Measurements from ENCODE around the gene PAK6.
A peak's percentile ranks its signal among the peaks of the same experiment; 100 is the strongest.

The PAK6 gene

DNA sequence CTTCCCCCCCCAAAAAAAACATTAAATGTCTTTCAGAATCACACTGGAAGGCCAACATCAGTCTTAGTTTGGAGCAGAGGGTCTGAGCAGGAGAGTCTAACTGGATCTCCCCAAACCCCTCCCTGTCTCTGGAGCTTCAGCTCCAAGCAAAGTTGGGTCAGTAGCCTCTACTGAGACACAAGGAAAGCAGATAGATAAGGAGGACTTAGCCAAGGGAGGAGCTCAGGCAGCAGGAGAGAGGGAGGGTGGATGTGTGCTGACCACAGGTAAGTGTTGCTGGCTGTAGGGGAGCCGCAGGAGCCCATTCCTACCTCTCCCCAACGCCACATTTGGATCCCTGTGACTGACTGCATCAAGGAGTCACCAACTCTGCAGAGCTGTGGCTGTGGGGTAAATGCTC, 61.9 kb downstream of the PAK6 start:
- no peaks in the 10 kb centered on the region for H3K4me1 ChIP-seq
- no peak for DNase-seq (ENCODE audit: low spot score in 2 of 2)
- H3K27me3 ChIP-seq (ENCODE audit: low read depth) = no peaks in the 10 kb centered on the region
- no peaks in the 10 kb centered on the region for H3K36me3 ChIP-seq (replicated peaks)
- no peak overlapping the region for H3K4me3 ChIP-seq
- in situ Hi-C loops (cut with MboI; ENCODE audit: low sequenced_read_pairs) = no loop called here
- H3K9me3 ChIP-seq = 0 out of 2 replicates have a peak, but pooled peaks cover 2% of the 10 kb centered on the region

DNA sequence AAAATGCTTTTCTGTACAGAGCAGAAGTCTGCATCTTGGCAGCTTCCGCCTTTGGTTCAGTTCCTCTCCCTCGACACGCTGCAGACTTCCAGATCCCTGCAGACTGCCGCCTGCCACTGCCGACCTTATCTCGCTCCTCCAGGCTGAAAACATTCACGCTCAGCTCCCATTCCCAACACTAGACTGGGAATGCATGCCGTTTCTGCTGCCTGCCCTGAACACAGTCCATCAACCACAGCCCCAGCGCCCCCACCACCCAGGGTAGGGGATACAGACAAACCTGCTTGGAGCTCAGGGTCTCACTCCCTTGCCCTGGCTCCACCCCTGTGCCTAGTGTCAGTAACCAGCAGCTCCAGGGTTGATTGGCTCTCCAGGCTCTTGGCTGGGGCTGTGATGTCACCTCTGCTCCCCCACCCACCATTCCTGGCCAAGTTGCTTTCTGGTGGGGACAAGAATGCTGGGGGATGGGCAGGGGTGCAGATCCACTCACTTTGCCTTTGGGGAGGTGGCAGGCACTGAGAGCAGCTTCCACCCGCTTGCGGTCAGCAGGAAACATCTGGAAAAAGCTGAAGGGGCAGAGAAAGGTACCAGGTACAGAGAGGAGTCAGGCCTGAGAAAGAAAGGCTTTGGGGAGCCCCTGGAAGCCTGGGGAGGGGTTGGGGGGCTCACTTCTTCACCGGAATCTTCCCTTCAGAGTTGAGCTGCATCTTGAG, 62.8 kb downstream of the PAK6 start:
- Histone ChIP-seq H3K9me3 (0 out of 2 replicates have a peak, but pooled peaks cover 2% of the 10 kb centered on the region), H3K27me3 (ENCODE audit: low read depth) (no peaks in the 10 kb centered on the region), H3K36me3 (replicated peaks) (no peaks in the 10 kb centered on the region), H3K4me1 (no peaks in the 10 kb centered on the region), H3K4me3 (no peak overlapping the region)
- in situ Hi-C loops (cut with MboI; ENCODE audit: low sequenced_read_pairs) = no loop called here
- no peak for DNase-seq (ENCODE audit: low spot score in 2 of 2)

DNA sequence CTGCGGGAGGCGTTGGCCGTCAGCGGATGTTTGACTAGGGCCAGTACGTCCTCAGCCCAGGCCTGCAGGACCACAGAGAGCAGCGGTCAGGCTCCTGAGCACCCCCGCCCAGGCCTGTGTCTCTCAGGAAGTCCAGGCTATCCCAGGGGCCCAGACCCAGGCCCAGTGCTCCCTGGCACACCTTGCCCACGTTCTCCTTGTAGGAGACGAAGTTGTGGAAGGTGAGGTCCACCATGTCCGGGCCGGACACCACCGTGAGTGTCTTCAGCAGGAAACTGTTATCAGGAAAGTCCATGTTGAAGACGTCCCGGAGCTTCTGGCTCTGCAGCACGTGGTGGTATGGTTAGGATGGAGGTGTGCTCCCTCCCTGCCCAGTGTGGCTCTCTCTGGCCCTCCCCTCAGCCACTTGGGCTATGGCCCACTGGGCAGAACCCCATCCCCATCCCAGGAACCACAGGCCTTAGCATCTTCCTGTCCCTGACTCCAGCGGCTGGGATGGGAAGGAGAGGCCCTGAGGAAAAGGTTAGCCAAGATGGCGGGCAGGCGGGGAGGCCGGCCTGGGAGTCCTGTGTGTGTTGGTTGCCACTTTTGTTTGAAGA, 63.5 kb downstream of the PAK6 start:
- 0 out of 2 replicates have a peak, but pooled peaks cover 2% of the 10 kb centered on the region for H3K9me3 ChIP-seq
- H3K36me3 ChIP-seq (replicated peaks) = no peaks in the 10 kb centered on the region
- in situ Hi-C loops (cut with MboI; ENCODE audit: low sequenced_read_pairs) = no loop called here
- no peak for DNase-seq (ENCODE audit: low spot score in 2 of 2)
- H3K4me3 ChIP-seq = no peak overlapping the region
- H3K27me3 ChIP-seq (ENCODE audit: low read depth) = no peaks in the 10 kb centered on the region
- no peaks in the 10 kb centered on the region for H3K4me1 ChIP-seq

DNA sequence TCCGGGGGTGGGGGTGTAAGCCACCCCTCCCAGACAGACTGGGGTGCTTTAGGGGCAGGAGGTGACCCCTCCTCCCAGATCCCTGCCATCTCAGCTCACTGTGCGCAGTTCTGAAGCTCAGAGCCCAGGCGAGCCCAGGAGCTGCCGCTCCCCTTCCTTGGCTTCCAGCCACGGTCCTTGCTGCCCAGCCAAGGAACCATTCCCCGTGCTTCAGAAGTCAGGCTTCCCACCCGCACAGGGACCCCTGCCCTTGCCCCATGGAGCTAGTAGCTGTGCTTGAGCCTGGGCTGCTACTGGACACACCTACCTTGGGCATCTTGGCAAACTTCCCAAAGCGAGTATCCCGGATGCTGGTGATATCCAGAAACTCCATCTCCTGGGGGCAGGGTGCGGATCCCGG, 64.1 kb downstream of the PAK6 start:
- DNase-seq (ENCODE audit: low spot score in 2 of 2) = no peak
- 0 out of 2 replicates have a peak, but pooled peaks cover 2% of the 10 kb centered on the region for H3K9me3 ChIP-seq
- no peaks in the 10 kb centered on the region for H3K27me3 ChIP-seq (ENCODE audit: low read depth)
- no peaks in the 10 kb centered on the region for H3K36me3 ChIP-seq (replicated peaks)
- H3K4me3 ChIP-seq = no peak overlapping the region
- in situ Hi-C loops (cut with MboI; ENCODE audit: low sequenced_read_pairs) = no loop called here
- no peaks in the 10 kb centered on the region for H3K4me1 ChIP-seq

DNA sequence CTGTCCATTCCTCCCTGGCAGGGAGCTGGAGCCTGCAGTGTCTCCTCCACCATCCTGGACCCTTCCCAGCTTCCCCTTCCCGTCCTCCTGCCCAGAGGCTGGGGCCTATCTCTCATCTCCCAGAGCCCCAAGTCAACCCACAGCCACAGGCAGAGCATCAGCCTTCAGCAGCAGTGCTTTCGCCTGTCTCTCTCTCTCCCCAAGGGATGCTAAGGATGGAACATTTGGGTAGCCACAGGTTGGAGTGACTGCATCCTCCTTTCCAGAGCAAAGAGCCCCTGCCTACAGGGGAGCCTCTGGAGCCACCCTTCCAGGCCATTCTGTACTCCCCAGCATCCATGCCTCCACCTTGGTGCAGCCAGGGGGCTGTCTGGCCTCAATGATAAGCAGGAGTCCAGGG, 64.7 kb downstream of the PAK6 start:
- Histone ChIP-seq H3K27me3 (ENCODE audit: low read depth) (no peaks in the 10 kb centered on the region), H3K4me3 (no peak overlapping the region), H3K36me3 (replicated peaks) (no peaks in the 10 kb centered on the region), H3K4me1 (no peaks in the 10 kb centered on the region), H3K9me3 (0 out of 2 replicates have a peak, but pooled peaks cover 2% of the 10 kb centered on the region)
- in situ Hi-C loops (cut with MboI; ENCODE audit: low sequenced_read_pairs) = no loop called here
- DNase-seq (ENCODE audit: low spot score in 2 of 2) = no peak

DNA sequence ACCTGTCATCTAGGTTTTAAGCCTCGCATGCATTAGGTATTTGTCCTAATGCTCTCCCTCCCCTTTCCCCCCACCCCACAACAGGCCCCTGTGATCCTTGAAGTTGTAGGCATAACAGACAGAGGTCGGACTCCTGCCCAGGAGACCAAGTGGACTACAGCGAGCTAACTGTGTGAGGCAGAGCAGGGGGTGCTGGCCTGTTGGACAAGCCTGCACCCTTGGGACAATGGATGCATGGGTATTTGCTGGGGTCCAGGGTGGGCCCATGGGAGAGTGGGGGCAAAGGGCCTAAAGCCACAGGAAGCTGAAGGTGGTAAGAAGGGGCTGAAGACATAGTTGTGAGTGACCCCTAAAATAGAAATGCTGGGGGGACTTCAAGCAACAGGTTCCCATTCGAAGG, 66.4 kb downstream of the PAK6 start:
- H3K9me3 ChIP-seq = no peaks in the 10 kb centered on the region

DNA sequence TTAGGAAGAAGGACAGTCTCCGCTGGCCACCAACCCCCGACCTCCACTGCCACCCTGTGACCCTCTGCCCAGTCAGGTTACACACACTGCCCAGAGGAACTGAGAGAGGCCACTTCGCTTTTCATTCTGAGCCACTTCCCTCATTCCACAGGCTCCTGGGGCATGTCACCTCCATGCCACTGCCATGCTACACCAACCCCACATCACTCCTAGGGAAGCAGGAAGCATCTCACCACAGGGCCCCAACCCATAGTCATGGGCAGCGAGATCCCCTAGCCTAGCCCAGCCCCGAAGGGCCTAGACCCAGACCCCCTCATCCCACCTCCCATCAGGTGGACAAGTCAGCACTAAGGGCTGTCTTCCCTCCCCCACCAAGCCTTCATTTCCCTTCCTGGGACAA, 67.5 kb downstream of the PAK6 start:
- Histone ChIP-seq H3K36me3 (replicated peaks) (no peaks in the 10 kb centered on the region), H3K27me3 (ENCODE audit: low read depth) (no peaks in the 10 kb centered on the region), H3K9me3 (no peaks in the 10 kb centered on the region), H3K4me1 (peaks cover 3% of the 10 kb centered on the region; the same call in 1 of the 2 replicates), H3K4me3 (no peak overlapping the region)
- no peak for DNase-seq (ENCODE audit: low spot score in 2 of 2)
- in situ Hi-C loops (cut with MboI; ENCODE audit: low sequenced_read_pairs) = no loop called here

More for the DNA sequence above, 66.4 kb downstream of the PAK6 start:
- DNase-seq (ENCODE audit: low spot score in 2 of 2) = no peak
- Histone ChIP-seq H3K4me3 (no peak overlapping the region), H3K27me3 (ENCODE audit: low read depth) (no peaks in the 10 kb centered on the region), H3K4me1 (peaks cover 3% of the 10 kb centered on the region; the same call in 1 of the 2 replicates), H3K36me3 (replicated peaks) (no peaks in the 10 kb centered on the region)
- in situ Hi-C loops (cut with MboI; ENCODE audit: low sequenced_read_pairs) = no loop called here

DNA sequence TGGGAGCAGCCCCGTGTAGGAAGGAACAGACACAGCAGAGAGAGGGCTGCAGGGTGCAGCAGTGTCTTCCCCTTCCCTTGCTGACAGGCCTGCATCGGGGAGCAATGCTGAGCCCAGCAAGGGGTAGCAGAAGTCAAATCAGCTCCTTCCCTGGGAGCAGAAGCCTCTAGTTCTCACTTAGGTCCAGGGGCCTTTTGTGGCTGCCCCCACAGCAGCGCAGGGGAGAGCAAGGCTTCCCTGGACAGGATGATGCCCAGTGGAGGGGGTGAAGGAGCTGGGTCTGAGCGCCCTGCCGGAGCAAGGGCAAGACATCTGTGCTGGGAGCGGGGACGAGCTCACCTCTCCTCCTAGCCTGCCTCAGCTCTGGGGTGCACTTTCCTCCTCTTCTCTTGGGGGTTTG, 68.0 kb downstream of the PAK6 start:
- Histone ChIP-seq H3K9me3 (no peaks in the 10 kb centered on the region), H3K36me3 (replicated peaks) (no peaks in the 10 kb centered on the region), H3K4me1 (peaks cover 3% of the 10 kb centered on the region; the same call in 1 of the 2 replicates), H3K27me3 (ENCODE audit: low read depth) (no peaks in the 10 kb centered on the region), H3K4me3 (no peak overlapping the region)
- no peak for DNase-seq (ENCODE audit: low spot score in 2 of 2)
- in situ Hi-C loops (cut with MboI; ENCODE audit: low sequenced_read_pairs) = no loop called here

DNA sequence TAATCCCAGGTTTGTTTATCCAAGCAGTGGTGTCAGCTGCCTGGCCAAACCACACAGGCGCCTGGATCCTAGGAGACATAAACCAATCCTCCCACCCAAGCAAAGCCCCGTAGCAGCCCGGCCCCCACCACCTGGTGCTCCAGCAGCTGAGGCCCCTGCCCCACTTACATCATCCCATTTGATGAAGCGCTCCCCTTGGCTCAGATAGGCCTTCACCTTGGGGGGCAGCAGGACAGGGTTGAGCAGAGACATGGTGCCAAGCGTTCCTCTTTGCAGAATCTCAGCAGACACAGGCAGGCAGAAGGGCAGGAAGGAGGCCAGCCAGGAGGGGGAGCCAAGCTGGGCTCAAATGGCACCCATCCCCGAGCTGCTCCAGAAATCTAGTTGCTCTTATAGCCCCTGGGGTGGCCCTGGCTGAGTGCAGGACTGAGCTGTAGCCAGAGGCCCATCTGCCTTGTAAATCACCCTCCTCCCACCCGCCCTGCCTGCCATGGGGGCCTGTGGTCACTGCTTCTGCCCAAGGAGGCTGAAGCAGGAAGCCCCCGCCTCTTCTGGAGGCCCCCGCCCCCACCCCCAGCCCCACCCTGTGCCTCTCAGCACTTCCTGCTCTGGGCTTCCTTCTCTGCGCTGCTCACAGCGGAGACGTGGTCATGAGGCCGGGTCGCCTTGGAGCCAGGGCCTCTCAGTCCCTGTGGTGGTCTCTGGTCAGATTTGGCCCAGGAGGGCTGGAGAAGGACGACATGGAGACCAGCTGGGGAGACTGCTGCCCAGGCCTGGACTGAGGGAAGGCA, 68.8 kb downstream of the PAK6 start, which contains the start of gene PLCB2:
TSS of gene PLCB2 (minus strand) at position 515 of the 791 bp plus-strand sequence. CDS start at position 252, 263 bp downstream.
- Histone ChIP-seq H3K9me3 (no peaks in the 10 kb centered on the region), H3K36me3 (replicated peaks) (no peaks in the 10 kb centered on the region), H3K4me3 (no peak within 1 kb of the TSS), H3K4me1 (peaks cover 3% of the 10 kb centered on the region; the same call in 1 of the 2 replicates), H3K27me3 (ENCODE audit: low read depth) (no peaks in the 10 kb centered on the region)
- peak in 1 of 2 experiments; percentile 34 for DNase-seq (ENCODE audit: low spot score in 2 of 2)
- in situ Hi-C loops (cut with MboI; ENCODE audit: low sequenced_read_pairs) = no loop called here

DNA sequence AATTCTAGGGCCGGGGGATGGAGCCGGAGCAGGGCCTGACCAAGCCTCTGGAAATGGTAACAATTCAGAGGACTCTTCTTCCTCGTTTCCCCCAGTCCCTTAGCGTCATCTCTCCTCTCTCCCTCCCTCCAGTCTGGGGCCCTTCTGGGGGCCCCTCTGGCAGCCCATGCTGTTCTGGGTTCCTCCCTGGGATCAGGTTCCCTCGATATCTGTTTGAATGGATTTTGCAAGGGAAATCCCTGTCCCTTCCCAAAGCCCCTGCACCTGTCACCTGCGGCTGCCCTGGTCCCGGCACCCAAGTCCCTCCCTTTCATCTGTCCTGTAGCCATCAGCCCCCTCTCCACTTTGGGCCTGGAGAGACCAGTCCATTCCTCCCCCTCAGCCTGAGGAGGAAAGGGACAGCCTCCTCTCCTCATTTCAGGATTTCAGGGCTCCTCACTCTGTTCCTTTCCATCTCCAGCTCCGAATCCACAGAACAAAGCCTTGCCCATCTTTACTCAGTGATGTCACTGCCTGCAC, 70.5 kb downstream of the PAK6 start:
- Histone ChIP-seq H3K36me3 (replicated peaks) (no peaks in the 10 kb centered on the region), H3K4me3 (no peak overlapping the region), H3K9me3 (no peaks in the 10 kb centered on the region), H3K27me3 (ENCODE audit: low read depth) (no peaks in the 10 kb centered on the region), H3K4me1 (peaks cover 15% of the 10 kb centered on the region)
- in situ Hi-C loops (cut with MboI; ENCODE audit: low sequenced_read_pairs) = no loop called here
- DNase-seq (ENCODE audit: low spot score in 2 of 2) = no peak

DNA sequence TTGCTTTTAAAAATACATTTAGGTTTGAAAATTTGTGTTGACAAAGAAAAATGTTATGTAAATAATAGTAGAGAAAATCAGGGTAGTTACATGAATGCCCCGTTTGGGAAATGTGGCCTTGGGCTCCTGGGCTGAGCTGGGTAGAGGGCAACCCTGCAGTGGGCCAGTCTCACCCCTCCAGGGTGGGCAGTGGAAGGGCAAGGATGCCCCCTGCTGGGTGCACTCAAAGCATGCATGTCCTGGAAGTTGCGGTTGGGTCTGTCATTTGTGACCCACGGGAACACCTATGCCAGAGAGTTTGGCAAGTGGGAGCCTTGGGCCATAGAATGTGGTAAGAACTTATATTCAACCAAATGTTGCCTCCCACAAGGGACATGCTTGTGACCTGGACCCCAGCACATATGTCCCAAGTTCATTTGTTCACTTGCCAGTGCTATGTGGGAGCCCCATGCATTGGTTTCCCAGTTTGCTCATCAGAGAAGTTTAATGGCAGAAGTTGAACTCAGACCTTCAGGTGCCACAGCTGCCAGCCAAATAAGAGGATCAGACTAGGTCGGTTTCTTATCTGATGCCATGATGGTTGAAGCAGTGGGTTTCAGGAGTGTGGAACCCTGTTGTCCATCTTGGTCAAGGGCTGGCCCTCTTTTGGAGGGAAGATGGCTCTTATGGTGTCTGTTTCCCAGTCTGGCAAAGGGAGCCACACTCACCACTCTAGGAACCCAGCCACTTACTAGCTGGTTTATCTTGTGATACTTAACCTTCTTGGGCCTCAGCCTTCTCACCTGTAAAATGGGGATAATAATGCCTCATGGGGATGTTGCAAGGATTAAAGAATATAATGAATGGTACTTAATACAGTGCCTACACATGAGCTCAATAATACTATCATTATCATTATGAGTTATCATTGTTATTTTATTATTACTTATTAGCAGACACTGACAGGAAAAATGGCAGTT, 71.4 kb downstream of the PAK6 start:
- Histone ChIP-seq H3K4me1 (peaks cover 20% of the 10 kb centered on the region), H3K36me3 (replicated peaks) (no peaks in the 10 kb centered on the region), H3K4me3 (no peak overlapping the region), H3K9me3 (no peaks in the 10 kb centered on the region), H3K27me3 (ENCODE audit: low read depth) (no peaks in the 10 kb centered on the region)
- DNase-seq (ENCODE audit: low spot score in 2 of 2) = peak; percentile 24 to 75
- in situ Hi-C loops (cut with MboI; ENCODE audit: low sequenced_read_pairs) = no loop called here

DNA sequence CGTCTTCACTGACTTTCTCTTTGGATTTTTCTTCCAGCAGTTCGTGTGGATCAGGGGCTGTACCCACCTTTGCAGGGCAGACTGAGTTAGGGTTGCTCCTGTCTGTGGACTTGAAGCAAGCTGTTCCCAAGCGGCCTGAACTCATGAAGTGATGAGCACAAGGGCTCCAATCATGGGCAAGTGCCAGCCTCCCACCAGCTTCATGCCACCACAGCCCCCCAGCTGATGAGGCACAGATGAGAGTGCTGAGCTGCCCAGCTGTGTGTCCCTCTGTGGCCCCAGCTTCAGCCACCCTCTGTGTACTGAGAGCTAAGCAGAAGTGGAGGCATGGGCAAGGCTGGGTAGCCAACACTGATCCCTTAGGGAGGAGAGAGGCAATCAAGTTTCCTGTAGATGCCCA, 72.1 kb downstream of the PAK6 start:
- no peaks in the 10 kb centered on the region for H3K36me3 ChIP-seq (replicated peaks)
- no peaks in the 10 kb centered on the region for H3K9me3 ChIP-seq
- no peak for DNase-seq (ENCODE audit: low spot score in 2 of 2)
- H3K4me1 ChIP-seq = peaks cover 20% of the 10 kb centered on the region
- H3K27me3 ChIP-seq (ENCODE audit: low read depth) = no peaks in the 10 kb centered on the region
- H3K4me3 ChIP-seq = no peak overlapping the region
- in situ Hi-C loops (cut with MboI; ENCODE audit: low sequenced_read_pairs) = no loop called here
